Suprapubic skin (tissue), 4 donors: ENCODE results near the gene VCAN.

Experiments
- CTCF ChIP-seq, 2 donors: fragments of 200-600 bp in 1 of 2; fragments of 450-650 bp in 1 of 2; sonication (generic) in 1 of 2; IDR thresholded peaks; one replicate each; pipeline ENCODE4 v1.5.1; 2016 to 2019; ENCODE audit warnings: antibody characterized with exemption in 2 of 2, mild to moderate bottlenecking in 1 of 2, moderate library complexity in 1 of 2
- POLR2A ChIP-seq, 2 donors: fragments of 450-650 bp; IDR thresholded peaks; one replicate each; pipeline ENCODE4 v1.6.1; 2017; ENCODE audit warnings: antibody characterized with exemption in 2 of 2, mild to moderate bottlenecking in 2 of 2, moderate library complexity in 2 of 2
- POLR2AphosphoS5 ChIP-seq, 3 donors: sonication (generic); formaldehyde crosslinking; IDR thresholded peaks; one replicate each; pipeline ENCODE4 v1.6.1; 2017; ENCODE audit warnings: antibody characterized with exemption in 3 of 3

GRCh38 chr5:83517688-83518085 lies 46.1 kb downstream of the VCAN start:
- TF ChIP-seq CTCF (IDR thresholded peaks at IDR 0.05) (no peak), POLR2AphosphoS5 (IDR thresholded peaks at IDR 0.05) (no peak), POLR2A (IDR thresholded peaks at IDR 0.05) (no peak)
